Activated T-cell treated with anti-CD3 and anti-CD28 coated beads, Interleukin-2, amount 50 U/mL, for 1 hour (primary cell): Measurements from ENCODE around the gene PEX11B.
A peak's percentile ranks its signal among the peaks of the same experiment; 100 is the strongest.

Source experiments
- DNase-seq: peaks from one replicate; pipeline ENCODE4 v3.0.0-alpha.2; 2020

The PEX11B gene, protein sequence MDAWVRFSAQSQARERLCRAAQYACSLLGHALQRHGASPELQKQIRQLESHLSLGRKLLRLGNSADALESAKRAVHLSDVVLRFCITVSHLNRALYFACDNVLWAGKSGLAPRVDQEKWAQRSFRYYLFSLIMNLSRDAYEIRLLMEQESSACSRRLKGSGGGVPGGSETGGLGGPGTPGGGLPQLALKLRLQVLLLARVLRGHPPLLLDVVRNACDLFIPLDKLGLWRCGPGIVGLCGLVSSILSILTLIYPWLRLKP

DNA sequence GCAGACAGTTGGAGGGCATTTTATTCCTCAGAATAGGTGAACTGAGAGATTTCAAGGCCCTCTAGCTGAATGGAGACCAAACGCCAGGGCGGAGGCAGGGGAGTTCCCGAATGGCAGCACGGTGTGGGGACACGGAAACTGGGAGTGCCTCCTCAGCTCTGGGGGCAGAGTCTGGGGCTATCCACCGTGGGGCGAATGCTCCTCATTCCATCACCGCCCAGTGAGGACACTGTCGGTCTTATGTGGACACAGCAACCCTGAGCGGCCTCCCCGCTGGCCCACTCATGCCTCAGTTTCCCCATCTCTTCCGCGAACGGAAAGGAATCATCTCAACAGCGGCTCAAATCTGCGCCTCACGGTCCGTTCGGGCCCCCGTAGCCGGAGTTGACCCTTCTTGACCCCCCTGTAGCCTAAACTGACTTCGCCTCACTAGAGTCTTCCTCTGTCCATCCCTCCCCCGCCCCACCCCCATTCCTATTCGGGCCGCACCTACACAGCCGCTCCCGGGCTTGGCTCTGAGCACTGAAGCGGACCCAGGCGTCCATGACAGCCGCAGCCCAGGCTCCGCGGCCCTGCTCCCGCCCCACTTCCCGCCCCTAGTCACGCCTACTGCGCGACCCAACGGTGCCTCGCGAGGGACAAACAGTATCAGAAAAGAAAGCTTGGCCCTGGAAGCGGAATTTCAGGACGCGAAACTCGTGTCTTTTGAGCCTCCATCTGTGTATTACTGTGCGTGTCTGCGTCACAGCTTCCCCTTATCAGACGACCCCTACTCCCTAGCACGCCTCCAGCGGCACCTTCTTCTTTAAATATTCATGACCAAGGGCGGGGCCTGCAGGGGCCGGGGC, at the start of gene PEX11B:
Gene PEX11B, minus strand, starts transcription at position 574 of the 848 bp plus-strand sequence. Its CDS starts 29 bp downstream, at position 545.
- peak; percentile 95 for DNase-seq

DNA sequence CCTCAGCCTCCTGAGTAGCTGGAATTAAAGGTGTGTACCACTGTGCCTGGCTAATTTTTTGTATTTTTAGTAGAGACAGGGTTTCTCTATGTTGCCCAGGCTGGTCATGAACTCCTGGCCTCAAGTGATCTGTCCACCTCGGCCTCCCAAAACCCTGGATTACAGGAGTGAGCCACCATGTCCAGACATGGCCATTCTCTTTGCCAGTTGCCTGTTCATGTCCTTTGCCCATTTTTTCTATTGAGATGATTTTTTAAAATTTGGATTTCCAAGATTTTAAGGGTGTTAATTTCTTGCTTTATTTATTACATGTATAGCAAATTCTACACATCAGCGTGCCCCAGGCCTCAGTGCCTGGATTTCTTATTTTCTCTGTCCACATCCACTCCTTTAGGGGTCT, 48.8 kb upstream of the PEX11B start:
- DNase-seq = no peak

DNA sequence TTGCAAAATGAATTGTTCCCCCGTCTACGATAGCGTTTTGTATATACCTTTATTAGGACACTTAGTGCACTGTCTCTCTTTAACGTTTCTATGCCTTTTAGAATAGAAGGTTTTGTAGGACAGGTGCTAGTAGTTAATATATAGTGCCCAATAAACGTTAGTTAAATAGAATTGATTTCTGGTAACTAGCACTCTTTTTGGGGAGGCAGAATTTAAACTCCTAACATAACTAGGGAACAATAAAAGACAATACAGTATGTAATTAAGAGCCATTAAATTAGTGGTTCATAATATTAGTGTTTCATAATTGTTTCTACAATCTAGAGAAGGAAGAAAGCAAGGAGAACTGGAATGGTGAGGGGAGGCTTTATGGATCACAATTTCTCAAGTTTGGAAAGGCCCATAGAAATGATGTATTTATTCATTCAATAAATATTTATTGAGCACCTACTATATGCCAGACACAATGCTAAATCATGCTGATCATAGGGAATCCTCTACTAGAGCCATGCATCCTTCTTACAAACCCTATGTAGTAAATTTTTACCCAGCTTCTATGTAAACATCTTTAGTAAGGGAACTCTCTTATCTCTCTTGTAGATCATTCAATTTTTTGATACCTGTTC, 46.7 kb upstream of the PEX11B start:
- no peak for DNase-seq

DNA sequence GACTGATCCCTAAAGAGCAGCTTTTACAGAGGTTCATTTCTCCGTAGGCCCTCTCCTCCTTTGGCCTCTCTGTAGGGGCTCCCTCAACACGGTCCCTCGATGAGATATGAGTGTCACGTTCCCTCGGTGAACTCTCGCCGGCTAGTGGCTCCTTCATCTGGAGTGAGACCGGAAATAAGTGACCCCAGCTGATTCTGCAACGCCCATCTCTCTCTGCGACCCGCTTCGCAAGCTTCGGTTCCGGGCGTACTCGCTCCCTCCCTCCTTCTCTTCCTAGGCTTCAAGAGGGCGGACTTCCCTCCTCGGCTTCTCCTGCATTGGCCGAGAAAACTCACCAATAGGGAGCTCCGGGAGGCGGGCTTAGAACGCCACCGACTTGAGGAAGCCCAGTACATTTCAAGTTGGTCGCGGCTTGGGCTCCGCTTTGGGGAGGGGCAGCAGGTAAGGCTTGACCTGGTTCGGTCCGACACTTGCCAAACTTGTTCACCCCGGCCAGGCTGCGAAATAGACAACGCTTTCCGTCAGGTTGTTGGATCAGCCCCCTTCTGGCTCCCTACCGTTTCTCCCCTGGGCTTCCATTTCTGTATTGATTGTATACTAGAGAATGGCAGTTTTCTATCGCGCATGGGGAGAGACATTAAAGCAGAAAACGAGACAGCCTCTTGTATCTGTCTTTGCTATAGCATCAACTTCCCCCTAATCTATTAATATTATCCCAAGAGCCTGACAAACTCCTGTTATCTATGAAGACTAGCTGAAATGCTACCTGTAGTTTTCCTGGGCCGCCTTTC, 46.0 kb upstream of the PEX11B start, which contains the start of the genes ANKRD34A and POLR3GL:
Gene ANKRD34A, minus strand, starts transcription at position 248 of the 791 bp plus-strand sequence. CDS start 2,816 bp downstream, outside the sequence.
Gene POLR3GL, plus strand, starts transcription at position 363 of the 791 bp plus-strand sequence. CDS start 10,176 bp downstream, outside the sequence.
- peak; percentile 88 for DNase-seq

DNA sequence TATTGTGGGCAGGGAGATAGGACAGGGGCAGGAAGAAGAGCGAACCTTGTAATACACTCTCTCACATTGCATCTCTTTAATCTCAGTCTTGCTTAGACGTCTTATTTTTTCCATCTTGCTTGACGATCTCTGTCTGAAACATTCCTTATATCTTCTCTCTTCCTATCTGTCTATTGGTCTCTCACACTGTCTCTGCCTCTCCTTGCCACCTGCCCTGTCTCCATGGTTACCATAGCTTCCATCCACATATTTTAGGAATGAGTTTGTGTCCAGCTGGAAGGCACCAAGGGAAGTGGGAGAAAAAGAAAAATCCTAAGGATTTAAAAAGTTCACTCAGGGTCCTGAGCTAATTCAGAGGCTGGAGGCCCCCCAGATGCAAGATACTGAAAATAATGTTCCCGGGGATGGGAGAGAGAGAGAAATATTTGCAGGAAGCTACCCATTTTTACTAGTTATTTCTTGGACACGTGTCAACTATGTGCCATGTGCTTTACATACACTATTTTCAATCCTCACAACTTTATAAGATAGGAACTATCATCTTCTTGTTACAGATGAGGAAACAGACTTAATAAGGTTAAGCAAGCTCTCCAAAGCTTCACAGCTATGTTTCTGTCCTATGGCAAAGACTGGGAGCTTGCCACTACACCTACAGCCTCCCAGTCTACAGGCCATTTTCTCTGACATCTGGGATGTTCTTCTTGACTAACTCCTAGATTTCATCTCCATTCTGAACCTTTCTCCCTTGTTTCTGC, 44.9 kb upstream of the PEX11B start:
- no peak for DNase-seq

DNA sequence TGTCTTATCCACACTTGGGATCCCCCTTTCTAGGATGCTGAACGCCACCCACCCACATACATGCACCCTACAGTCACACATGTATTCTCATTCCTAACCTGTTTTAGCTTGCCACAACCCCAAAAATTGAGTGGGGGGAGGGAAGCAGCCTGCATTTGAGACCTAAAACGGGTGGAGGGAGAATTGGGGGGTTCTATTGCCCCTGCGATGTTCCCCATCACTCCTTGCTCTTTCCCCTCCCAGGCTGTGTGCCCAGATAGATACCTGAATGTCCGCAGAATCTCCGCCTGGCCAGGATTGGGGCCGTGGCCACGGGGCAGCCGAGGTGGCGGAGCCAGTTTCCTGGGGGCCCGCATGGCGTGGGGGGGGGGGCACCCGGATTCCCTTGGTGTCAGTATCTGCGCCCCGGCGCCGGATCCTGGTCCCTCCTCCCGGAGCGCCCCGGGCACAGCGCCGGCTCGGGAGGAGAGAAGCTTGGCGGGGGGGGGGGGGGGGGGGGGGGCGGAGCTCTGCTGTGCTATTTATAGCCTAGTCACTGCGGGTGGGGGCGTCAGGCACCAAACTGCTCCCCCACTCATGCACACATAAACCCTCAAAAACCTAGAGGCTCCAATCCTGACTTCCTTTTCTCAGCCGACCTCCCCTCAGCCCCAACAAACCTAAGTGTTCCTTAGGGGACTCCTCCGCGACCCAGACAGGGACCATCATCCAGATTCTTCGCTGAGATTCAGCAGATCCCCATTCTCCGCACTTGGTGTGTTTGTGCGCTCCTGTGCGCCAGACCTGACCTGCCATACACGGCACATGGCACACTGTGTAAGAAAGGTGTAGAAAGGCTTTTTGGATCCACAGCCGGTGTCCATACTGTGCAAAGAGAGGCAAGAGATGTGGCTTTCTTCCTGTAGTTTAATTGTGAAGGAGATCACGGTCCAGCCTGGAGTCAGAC, 43.9 kb upstream of the PEX11B start:
- DNase-seq = peak; percentile 50

DNA sequence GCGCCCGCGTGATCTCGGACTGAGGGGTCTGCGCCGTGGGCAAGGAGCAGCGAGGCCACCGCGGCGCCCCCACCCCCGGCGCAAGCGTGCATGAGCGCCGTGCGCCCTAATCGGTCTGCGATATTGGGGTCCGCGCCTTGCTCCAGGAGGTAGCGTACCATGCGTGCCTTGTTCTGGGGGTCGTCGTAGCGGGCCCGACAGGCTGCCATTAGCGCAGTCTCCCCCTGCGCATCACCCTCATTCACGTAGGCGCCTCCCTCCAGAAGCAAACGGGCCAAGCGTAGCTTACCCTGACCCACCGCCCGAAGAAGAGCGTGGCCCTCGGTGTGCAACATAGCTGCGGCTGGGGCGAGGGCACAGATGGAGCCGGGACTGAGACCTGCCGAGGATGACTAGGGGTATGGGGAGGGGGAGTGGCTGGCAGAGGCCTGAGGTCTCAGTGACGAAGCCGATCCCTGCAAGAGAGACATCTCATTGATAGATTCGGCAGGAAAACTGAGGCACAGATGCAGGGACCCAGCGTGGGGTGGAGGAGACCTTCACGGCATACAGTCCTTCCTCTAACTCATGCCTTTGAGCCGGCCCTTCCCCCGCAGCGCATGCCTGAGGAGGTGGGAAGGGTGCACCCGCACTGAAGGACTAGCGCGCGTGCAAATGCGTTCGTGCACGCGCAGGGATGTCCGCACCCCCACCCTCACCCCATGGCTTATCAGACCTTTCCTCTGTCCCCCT, 43.1 kb upstream of the PEX11B start:
- peak; percentile 51 for DNase-seq

DNA sequence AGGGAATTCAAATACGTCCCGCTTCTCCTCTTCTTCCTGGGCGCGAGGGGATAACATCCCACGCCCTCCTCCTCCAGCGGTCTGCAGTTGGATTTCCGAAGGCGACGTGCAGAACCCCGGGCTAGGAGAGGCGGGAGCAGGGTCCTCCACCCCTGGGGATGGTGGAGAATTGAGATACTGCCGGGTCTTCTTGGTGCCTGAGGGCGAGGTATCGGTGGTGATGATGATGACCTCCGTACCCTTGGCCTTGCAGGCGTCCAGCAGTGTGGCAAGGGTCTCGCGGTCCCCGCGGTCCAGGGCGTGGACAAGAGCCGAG, 42.5 kb upstream of the PEX11B start:
- DNase-seq = no peak

DNA sequence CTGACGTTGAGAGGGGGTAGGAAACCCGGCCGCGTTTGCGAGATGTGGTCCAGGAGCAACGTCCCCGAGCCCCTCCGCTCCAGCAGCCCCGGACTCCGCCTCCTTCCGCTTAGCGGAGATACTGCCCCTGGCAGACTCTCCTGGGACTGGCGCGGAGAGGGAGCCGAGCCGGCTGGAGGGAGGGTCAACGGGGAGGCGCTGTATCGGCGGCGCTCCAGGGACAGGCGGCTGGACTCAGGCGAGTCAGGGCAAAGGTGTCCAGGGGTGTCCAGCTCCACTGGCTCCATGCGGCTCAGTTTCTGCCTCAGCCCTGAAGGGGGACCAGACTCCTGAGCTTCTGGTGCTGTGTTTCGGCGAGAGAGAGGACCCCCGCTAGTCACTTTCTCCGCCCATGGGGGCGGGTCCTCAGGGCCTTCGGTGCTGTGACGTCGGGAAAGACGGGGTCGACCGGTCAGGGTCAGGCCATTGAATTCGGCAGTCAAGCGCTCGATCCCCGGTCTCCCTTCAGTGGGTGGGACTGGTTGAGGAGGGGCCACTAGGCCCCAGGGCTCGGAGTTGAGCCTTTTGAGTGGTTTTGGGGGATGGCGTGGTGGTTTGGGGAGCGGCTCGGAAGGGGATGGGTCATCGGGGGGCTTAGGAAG, 42.1 kb upstream of the PEX11B start:
- DNase-seq = peak; percentile 58

DNA sequence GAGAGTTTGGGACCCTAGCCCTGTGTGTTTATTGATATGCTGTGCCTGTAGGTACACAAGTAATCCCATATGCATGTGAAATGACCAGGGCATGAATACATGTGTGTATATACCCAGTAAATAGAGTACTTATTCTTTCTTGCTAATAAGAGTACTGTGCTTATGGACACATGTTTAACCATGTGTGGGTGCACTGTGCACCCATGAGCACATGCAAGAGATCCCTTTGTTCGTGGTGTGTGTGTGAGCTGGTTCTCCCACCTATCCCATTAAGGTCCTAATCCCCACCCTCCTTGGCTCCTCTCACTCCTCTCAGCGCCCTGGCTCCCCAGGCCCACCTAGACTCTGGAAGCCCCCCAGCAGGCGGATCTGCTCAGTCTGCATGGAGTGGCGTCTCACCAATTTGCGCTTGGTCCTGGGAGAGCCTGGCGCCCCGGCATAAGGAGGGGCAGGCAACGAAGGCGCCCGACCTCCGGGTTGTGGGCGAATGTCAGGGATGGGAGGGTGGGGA, 41.5 kb upstream of the PEX11B start:
- no peak for DNase-seq

DNA sequence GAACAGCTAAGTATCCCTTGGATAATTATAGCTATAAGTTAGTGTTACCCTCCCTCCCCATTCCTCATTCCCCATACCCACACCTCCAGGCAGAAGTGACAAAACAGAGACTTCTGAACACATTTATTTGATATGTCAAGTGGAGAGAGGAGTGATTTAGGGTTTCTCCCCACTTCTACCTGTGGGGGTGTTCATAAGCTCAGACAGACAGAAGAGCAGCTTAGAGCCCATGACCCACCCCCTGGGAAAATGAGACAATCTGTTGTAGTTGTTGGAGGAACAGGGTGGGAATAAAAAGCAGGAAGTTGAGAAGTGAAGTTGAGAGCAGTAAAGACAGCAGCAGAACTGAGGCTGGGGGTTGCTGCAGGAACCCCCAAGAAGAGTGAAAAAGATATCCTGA, 40.8 kb upstream of the PEX11B start:
- no peak for DNase-seq

DNA sequence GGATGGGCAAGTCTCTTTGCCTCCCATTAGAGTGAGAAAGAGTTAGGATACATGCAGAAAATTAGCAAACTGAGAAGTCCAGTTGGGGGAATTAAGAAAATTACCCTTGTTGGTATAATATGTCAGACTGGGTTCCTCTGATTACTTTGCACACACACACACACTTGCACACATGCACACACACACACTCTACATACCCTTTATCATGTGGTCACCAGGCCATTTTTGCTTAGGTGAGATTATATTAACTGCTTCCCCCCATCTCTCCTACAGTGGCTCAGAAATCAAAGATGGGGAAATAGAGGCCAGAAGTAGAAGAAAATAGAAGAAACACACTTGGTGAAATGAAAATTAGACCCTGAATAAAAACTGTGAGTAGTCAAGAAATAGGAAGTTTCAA, 40.2 kb upstream of the PEX11B start:
- DNase-seq = no peak

DNA sequence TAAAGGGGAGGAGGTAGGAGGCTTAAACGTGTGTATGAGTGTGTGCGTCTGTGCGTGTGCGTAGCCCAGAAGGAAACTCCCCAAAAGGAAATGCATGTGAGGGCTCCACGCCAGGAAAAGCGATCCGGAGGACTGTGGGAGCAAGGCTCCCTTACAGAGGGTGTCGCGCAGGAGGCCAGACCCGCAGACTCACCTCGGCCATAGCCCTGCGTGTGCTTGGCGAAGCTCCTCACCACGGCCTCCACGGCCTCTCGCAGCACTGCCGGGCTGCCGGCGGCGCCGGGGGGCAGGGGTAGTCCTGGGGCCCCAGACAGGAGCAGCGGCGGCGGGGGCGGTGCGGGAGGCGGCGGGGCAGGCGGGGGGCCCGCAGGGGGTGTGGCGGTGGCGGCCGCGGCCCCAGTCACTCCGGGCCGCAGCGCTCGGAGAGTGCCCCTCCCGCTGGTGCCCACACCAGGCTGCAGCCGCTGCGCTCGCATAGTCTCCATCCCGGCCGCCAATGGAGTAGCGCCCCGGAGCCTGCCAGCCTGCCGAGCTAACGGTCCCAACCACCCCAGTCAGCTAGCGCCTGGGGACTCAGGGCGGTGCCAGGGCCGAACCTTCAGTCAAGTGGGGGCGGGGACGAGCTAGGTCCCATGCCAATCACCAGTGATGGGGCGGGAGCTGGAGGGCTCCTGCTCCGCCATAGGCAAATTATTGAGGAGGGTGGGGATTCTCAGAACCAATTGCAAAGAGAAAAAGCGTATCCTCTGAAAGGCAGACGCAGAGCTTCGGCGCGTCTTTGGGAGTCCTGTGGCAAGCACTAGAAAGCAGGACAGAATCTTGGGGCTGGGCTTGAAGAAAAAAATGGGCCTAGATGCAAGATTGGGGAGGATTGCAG, 39.2 kb upstream of the PEX11B start, which contains the start of gene LIX1L:
Gene LIX1L, minus strand, starts transcription at position 575 of the 877 bp plus-strand sequence. Its CDS starts 90 bp downstream, at position 485.
- peak; percentile 93 for DNase-seq

DNA sequence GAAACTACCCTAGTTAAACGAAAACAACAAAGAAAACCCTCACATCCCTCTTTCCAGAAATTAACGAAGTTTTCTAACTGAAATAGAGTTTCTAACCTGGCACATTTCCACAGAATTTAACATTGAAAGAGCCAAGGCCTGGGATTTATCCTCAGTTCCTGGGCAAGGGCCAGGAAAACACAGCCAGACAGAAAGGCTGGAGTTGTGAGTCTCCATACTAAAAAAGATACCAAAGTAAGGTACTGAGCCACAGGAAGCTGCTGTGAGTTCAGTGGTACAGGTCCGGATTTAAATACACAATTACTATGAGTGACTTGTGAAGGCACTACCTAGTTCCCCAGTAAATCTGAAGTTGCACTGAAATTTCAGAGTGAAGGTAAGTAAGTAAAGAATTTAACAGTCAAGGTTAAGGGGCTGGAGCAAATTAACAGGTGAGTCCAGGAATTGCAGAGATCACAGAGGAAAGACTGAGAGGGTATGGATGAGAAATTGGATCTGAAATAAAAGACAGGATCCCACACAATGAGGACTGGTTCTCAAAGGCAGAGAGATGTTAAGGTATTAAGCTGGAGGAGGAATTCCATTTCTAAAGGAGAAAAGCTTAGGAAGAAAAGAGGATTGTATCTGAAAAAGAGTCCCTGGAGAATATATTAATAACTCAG, 38.4 kb upstream of the PEX11B start:
- no peak for DNase-seq

DNA sequence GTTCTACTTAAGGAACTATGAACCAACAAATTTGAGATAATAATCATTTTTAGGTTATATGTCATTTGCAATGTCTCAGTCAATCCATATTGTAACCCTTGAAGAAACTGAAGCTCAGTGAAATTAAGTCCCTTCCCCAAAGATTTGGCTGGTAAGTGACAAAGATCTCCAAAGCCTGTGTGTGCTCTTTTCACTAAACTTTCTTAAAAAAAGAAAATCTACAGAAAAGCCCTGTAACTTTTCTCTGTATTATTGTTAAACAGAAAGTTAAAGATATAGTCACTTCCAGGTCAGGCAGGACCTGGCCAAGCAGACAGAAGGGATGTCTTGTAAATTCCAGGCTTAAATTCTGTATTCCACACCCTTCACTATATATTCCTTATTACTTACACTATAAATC, 37.8 kb upstream of the PEX11B start:
- DNase-seq = no peak

DNA sequence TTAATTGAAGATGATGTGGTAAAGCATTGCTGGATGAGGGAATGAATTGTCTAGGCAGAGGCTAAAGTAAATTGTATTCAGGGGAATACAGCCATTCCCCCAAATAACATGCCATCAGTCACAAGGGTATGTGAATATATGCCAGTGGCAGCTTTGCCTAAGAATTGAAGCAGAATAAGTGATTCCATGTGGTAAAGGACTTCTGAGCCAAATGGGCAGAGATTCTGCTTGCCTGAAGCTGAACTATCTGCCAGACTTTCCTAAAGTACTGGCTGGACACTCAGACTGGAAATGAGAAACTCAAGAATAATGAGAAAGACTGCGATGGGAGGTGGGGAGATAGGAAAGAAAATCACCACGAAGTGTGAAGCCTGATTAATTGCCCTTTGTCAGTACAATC, 36.9 kb upstream of the PEX11B start:
- DNase-seq = no peak

DNA sequence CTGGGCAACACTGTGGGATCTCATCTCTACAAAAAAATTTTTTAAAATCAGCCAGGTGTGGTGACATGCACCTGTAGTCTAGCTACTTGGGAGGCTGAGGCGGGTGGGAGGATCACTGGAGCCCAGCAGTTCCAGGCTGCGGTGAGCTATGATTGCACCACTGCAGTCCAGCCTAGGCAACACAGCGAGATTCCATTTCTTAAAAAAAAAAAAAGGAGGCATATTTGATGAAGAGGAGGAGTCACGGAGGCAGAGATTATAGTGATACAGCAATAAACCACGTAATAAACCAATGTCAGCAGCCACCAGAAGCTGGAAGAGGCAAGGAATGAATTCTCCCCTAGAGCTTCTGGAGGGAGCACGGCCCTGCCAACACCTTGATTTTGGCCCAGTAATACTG, 35.3 kb upstream of the PEX11B start:
- no peak for DNase-seq

DNA sequence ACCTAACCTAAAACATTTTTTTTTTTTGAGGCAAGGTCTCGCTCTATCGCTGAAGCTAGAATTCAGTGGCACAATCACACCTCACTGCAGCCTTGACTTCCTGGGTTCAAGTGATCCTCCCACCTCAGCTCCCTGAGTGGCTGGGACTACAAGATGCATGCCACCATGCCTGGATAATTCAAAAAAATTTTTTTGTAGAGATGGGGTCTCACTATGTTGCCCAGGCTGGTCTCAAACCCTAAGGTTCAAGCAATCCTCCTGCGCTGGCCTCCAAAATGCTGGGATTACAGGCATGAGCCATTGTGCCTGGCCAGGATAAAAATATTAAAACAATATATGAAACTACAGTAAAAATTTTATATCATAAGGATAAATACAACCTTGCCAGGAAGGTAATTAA, 34.4 kb upstream of the PEX11B start:
- DNase-seq = no peak
